Upper lobe of left lung (tissue), 4 donors: ENCODE results near the gene ATP11A.

Experiments used
- CTCF ChIP-seq, 6 experiments: fragments of 450-650 bp in 4 of 6; fragments of 200-600 bp in 2 of 6; sonication (generic) in 2 of 6; IDR thresholded peaks; one replicate each; pipeline ENCODE4 v1.5.1; 2016 to 2019; ENCODE audit warnings: antibody characterized with exemption in 6 of 6
- EP300 ChIP-seq, 4 donors: sonication (generic); formaldehyde crosslinking; IDR thresholded peaks; one replicate each; pipeline ENCODE4 v1.5.1; 2017; ENCODE audit warnings: antibody characterized with exemption in 4 of 4, control low read depth in 2 of 4
- POLR2A ChIP-seq, 4 donors: fragments of 450-650 bp; IDR thresholded peaks; one replicate each; pipeline ENCODE4 v1.5.1; 2016 to 2017; ENCODE audit warnings: antibody characterized with exemption in 4 of 4, mild to moderate bottlenecking in 2 of 4

- TF ChIP-seq CTCF (IDR thresholded peaks at IDR 0.05), result no peak
- TF ChIP-seq EP300 (IDR thresholded peaks at IDR 0.05), result no peak
- TF ChIP-seq POLR2A (IDR thresholded peaks at IDR 0.05), result no peak
These were observed 215.2 kb downstream of the ATP11A start for GRCh38 chr13:112905086-112905485.
